Keratinocyte (primary cell): ENCODE data around the gene FOCAD.

Experiments
- EZH2 ChIP-seq: IDR thresholded peaks from one replicate; pipeline ENCODE4 v1.6.1; 2012; ENCODE audit warnings: inconsistent platforms, mild to moderate bottlenecking, low read length, moderate library complexity
- TF ChIP-seq, protein P1 (sequence below), 3 experiments: IDR thresholded peaks in 1 of 3; conservative IDR thresholded peaks in 1 of 3; optimal IDR thresholded peaks in 1 of 3; 2 replicates in 2 of 3; 3 replicates in 1 of 3; pipeline versions ENCODE3 to v1.5.1; 2011; ENCODE audit warnings: low read length in 3 of 3, mild to moderate bottlenecking in 3 of 3, moderate library complexity in 2 of 3, control low read depth in 1 of 3, inconsistent platforms in 1 of 3; ENCODE audit not compliant: insufficient read depth in 2 of 3; ENCODE audit errors: extremely low read depth in 1 of 3

DNA sequence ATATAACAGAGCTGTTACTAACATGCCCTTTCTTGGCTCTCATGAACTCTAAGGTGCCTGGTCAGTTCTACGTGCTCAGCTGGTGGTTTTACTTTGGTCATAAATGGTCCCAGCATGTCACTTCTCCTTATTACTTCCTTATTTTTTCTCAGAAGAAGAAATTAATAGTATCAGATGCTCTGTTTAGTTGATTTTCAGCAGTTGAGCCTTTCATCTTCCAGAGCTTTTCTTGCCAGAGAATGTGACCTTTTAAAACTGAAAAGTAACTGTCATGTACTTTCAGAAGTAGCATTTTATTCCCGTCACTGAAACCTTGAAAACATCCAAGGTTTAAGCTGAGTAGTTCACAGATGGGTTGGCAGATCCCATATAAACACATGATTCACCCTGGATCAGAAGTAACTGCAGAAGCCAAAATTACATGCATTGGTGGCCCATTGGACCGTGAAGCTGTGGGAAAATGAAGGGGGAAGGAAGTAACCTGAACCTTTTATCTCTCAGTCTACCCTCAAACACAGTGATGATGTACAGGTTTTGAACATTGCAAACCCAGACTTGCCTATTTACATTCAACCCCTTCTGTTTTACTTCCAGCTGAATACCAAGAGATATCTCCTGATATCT is 296.9 kb downstream of the FOCAD start:
- TF ChIP-seq, protein P1, sequence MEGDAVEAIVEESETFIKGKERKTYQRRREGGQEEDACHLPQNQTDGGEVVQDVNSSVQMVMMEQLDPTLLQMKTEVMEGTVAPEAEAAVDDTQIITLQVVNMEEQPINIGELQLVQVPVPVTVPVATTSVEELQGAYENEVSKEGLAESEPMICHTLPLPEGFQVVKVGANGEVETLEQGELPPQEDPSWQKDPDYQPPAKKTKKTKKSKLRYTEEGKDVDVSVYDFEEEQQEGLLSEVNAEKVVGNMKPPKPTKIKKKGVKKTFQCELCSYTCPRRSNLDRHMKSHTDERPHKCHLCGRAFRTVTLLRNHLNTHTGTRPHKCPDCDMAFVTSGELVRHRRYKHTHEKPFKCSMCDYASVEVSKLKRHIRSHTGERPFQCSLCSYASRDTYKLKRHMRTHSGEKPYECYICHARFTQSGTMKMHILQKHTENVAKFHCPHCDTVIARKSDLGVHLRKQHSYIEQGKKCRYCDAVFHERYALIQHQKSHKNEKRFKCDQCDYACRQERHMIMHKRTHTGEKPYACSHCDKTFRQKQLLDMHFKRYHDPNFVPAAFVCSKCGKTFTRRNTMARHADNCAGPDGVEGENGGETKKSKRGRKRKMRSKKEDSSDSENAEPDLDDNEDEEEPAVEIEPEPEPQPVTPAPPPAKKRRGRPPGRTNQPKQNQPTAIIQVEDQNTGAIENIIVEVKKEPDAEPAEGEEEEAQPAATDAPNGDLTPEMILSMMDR (optimal IDR thresholded peaks at IDR 0.05 in 1 of 3, IDR thresholded peaks at IDR 0.05 in 1 of 3, conservative IDR thresholded peaks at IDR 0.05 in 1 of 3; ENCODE audit: extremely low read depth in 1 of 3, insufficient read depth in 2 of 3, low read length in 3 of 3), result no peak
- no peak for TF ChIP-seq EZH2
